ENCODE results near the gene MAP1B. TPM values are rescaled to one million over a fixed set of nuclear protein-coding genes. Genes with fewer than 3 reads are reported as not detected.

Gene MAP1B
- total RNA-seq, result 0.02 and 0.09 TPM in 2 replicates

DNA sequence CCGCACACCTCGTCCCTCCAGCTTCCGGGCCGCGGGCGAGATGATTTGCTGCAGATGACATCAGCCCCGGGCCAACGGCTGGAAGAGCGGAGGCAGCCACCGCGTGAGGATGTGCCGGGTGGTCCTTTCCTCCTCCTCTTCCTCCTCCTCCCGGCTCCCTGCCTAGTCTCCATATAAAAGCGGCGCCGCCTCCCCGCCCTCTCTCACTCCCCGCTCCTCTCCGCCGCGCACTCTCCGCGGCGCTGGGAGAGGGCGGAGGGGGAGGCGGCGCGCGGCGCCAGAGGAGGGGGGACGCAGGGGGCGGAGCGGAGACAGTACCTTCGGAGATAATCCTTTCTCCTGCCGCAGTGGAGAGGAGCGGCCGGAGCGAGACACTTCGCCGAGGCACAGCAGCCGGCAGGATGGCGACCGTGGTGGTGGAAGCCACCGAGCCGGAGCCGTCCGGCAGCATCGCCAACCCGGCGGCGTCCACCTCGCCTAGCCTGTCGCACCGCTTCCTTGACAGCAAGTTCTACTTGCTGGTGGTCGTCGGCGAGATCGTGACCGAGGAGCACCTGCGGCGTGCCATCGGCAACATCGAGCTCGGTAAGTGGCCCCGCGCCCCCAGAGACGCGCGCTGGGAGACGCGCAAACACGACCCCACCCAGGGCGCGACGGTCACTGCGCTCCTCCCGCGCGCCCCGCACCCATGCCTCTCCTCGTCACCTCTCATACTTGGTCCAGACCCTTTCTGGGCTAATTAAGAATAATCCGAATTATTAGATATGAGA, at the start of gene MAP1B:
MAP1B (plus strand) TSS at position 345 of the 770 bp plus-strand sequence; CDS start at position 402, 57 bp downstream.
- H3K9me3 Mint-ChIP-seq, result peaks cover 6% of the 10 kb centered on the region
- H3K36me3 Mint-ChIP-seq (ENCODE audit: low read depth), result no peaks in the 10 kb centered on the region
- peak within 1 kb of the TSS; percentile 41 for H3K4me3 Mint-ChIP-seq
- peaks cover 4% of the 10 kb centered on the region for H3K4me1 Mint-ChIP-seq
- no peak for DNase-seq
- peaks cover 58% of the 10 kb centered on the region for H3K27me3 Mint-ChIP-seq
- H3K27ac Mint-ChIP-seq, result no peak within 1 kb of the TSS
- intact Hi-C loops (cut with micrococcal nuclease), result no loop called here

DNA sequence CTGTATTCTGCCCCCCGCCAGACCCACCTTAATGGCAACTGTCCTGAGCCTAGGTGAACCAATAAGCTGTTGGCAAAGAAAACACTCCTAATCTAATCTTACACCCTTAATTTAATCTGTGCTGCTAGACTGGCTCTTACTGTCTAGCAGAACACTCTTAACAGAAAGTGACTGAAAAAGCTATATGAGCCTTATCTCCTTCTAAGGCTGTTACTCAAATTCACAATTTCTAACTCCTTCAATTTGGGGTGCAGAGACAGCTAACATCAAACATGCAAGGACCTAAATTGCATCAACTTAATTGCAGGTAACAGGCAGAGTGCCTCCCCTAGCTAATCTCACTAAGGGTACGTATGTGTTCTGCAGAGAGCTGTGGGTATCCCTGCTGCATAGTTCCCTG, 49.5 kb upstream of the MAP1B start:
- H3K9me3 Mint-ChIP-seq, result no peaks in the 10 kb centered on the region
- no peak overlapping the region for H3K27ac Mint-ChIP-seq
- H3K4me3 Mint-ChIP-seq, result no peak overlapping the region
- no peaks in the 10 kb centered on the region for H3K27me3 Mint-ChIP-seq
- intact Hi-C loops (cut with micrococcal nuclease), result no loop called here
- no peaks in the 10 kb centered on the region for H3K4me1 Mint-ChIP-seq
- no peak for DNase-seq
- no peaks in the 10 kb centered on the region for H3K36me3 Mint-ChIP-seq (ENCODE audit: low read depth)

DNA sequence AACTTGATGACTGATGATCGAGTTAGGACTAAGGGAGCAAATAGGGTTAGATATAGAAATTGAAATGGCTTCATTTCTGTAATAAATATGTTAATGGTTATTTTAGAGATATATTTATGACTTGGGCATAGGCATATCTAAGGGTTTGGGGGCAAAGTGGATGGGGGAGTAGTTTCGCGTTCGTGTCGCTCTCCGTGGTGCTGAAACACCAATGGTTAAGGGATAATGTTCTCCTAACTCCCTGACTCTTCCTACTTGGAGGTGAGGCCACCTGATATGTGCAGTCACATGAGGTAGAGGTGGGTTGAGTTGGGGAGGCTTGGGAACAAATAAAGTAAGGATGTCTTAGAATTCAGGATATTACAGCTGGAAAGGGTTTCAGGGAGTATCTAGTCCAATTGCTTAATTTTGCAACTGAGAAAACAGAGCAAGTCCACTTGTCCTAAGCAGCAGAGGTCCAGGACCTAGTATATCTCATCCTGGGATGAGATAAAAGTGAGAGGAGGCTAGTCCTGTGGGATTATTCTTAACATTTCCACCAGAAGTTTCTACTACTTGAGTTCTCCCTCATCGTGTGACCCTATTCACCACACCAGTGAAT, 44.0 kb upstream of the MAP1B start:
- Mint-ChIP-seq H3K4me1 (no peaks in the 10 kb centered on the region), H3K27ac (no peak overlapping the region), H3K4me3 (no peak overlapping the region), H3K9me3 (no peaks in the 10 kb centered on the region), H3K36me3 (ENCODE audit: low read depth) (no peaks in the 10 kb centered on the region), H3K27me3 (peaks cover 2% of the 10 kb centered on the region)
- intact Hi-C loops (cut with micrococcal nuclease), result no loop called here
- DNase-seq, result peak; percentile 70

DNA sequence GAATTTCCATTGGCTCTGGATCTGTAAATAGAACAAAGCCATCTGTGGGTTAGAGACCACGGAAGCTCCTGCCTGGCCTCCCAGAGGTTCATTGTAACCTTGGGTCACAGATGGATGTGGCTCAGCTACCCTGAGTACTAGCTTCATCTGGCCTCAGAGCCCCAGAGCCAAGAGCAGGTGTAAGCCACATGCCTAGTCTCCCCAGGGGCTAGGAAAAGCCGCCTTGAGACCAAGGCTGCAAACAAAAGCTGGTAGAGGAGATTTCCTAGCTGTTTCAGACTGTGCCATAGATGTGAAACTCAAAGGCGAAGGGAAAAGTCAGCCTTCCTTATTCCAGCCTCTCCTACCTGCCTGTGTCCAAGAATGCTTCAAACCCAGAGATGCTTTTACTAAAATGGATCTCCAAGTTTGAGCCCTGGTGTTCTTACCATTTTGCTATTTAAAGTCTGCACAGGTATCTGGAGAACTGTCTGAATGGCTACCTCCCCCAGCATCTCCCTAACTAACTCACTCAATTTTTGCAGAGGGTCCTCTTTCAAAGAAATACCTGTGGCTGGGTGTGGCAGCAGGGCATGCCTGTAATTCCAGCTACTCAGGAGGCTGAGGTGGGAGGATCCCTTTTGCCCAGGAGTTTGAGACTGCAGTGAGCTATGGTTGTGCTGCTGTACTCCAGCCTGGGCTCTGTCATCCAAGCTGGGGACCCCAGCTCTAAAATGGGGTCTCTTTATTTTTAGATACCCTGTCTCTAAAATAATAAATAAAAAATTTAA, 42.3 kb upstream of the MAP1B start:
- DNase-seq, result no peak
- Mint-ChIP-seq H3K27me3 (peaks cover 5% of the 10 kb centered on the region), H3K4me3 (no peak overlapping the region), H3K4me1 (no peaks in the 10 kb centered on the region), H3K27ac (no peak overlapping the region), H3K36me3 (ENCODE audit: low read depth) (no peaks in the 10 kb centered on the region), H3K9me3 (no peaks in the 10 kb centered on the region)
- intact Hi-C loops (cut with micrococcal nuclease), result no loop called here

DNA sequence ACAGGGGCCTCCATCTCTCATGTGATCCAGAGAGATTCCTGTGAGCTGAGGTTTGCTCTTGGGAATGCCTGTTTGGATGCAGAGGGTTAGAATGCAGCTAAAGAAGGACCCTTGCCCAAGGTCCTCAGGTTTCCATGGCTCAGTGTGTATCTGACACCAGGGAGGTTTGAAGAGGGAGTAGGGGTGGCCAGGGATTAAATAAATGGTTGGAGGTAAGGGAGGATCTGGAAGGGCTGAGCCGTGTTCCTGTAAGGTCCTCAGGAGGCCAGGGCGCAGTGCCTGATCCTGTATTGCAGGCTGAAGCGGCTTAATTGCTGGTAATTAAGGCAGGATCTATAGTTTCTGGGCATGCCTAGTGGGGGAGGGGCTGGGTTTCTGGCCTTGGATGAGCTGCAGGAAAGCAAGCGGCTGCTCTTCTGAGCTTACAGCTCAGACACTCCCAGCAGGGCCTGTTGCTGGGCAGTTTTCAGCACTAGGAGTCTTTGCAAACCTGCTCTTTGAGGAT, 41.5 kb upstream of the MAP1B start:
- Mint-ChIP-seq H3K36me3 (ENCODE audit: low read depth) (no peaks in the 10 kb centered on the region), H3K27me3 (peaks cover 9% of the 10 kb centered on the region), H3K4me3 (no peak overlapping the region), H3K4me1 (no peaks in the 10 kb centered on the region), H3K9me3 (no peaks in the 10 kb centered on the region), H3K27ac (no peak overlapping the region)
- DNase-seq, result no peak
- intact Hi-C loops (cut with micrococcal nuclease), result no loop called here

DNA sequence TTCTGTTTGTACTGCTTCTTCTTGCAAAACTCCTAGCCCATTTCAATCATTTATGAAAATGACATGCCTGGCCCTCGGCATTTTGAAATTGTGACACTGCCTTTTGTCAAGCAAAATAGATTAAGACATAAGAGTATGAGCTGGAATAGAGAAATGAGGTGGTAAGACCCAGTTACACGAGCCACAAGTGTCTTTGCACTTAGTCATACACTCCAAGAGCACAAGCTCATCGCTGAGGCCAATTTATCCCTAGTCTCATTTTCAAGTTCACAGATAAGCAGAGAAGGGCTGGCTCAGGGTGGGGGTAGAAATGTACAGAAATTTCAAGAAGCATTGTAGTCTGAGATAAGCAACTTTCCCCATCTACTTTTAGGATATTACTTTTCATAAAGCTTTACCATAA, 40.6 kb upstream of the MAP1B start:
- no peak overlapping the region for H3K4me3 Mint-ChIP-seq
- H3K4me1 Mint-ChIP-seq, result no peaks in the 10 kb centered on the region
- no peak overlapping the region for H3K27ac Mint-ChIP-seq
- intact Hi-C loops (cut with micrococcal nuclease), result no loop called here
- no peaks in the 10 kb centered on the region for H3K36me3 Mint-ChIP-seq (ENCODE audit: low read depth)
- H3K27me3 Mint-ChIP-seq, result peaks cover 9% of the 10 kb centered on the region
- H3K9me3 Mint-ChIP-seq, result no peaks in the 10 kb centered on the region
- DNase-seq, result no peak

DNA sequence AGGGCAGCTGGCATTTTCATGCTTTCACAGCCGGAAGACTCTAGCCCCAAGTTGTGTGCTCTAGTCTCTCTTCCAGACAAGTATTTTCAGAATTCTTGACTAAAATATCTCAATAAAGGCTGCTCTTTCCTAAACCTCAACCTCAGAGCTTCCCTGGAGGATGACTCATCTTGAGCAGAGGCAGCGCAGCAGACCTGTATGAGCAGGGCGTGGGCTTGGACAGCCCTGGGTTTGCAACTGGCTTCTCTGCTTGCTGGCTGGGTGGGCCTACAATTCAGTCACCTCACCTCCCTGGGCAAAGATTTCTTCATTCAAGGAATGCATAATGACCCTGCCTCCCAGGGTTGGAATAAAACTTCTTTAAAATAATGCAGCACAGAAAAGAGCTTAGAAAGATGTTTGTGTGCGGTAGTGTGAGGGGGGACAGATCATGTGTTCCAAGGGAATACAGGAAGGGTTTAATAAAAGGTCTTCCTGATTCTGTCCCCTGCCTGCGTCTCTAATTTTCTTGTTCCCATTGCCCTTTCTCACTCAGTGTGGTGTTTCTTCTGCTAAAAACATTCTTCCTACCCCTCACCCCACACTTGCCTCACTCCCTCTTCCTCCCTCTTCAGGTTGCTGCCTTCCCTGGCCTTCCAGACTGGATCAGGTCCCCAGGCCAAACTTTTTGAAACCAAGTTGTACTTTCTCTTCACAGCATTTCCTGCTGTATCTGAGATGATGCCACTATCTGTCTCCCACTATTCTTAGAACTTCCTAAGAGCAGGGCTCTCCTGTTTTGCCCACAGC, 39.4 kb upstream of the MAP1B start:
- Mint-ChIP-seq H3K27ac (no peak overlapping the region), H3K4me1 (no peaks in the 10 kb centered on the region), H3K9me3 (no peaks in the 10 kb centered on the region), H3K4me3 (no peak overlapping the region), H3K36me3 (ENCODE audit: low read depth) (no peaks in the 10 kb centered on the region), H3K27me3 (peaks cover 9% of the 10 kb centered on the region)
- intact Hi-C loops (cut with micrococcal nuclease), result no loop called here
- no peak for DNase-seq

DNA sequence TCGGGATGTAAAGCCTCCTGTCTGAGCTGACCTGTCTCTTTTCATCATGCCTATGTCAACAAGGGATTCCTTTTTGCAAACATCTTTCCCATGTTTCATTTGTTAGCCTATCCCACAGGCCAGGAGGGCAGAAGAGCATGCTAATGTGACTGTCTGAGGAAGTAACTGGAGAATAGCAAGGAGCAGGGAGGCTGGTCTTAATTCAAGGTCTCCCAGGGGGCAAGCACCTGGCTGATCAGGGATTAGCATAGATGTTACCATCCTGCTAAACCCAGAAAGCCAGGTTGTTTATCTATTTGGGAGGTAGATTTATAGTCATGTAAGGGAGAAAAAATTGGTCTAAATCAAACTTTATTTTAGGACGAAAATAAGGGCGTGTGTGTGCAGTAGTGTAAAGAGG, 36.7 kb upstream of the MAP1B start:
- no peaks in the 10 kb centered on the region for H3K4me1 Mint-ChIP-seq
- H3K4me3 Mint-ChIP-seq, result no peak overlapping the region
- no peak overlapping the region for H3K27ac Mint-ChIP-seq
- intact Hi-C loops (cut with micrococcal nuclease), result no loop called here
- DNase-seq, result no peak
- no peaks in the 10 kb centered on the region for H3K9me3 Mint-ChIP-seq
- H3K36me3 Mint-ChIP-seq (ENCODE audit: low read depth), result no peaks in the 10 kb centered on the region
- H3K27me3 Mint-ChIP-seq, result peaks cover 9% of the 10 kb centered on the region

DNA sequence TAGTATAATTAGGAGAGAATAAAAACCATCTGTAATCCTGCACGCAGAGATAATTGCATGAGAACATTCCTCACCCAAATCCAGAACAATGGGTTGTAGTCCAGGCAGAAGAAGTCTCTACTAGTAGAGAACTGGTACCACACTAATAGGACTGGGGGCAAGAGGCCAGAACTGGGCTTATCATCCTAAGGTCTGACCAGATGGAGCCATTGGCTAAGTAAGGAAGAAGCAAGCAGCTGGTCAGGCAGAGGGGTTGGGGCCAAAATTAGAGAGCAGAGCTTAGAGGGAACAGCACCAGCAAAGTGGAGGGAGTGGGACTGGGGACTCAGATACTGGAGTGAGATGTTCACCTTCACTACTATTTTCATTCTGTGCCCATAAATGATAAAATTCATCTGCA, 35.4 kb upstream of the MAP1B start:
- Mint-ChIP-seq H3K9me3 (no peaks in the 10 kb centered on the region), H3K27ac (no peak overlapping the region), H3K27me3 (peaks cover 9% of the 10 kb centered on the region), H3K4me3 (no peak overlapping the region), H3K36me3 (ENCODE audit: low read depth) (no peaks in the 10 kb centered on the region), H3K4me1 (no peaks in the 10 kb centered on the region)
- DNase-seq, result no peak
- intact Hi-C loops (cut with micrococcal nuclease), result no loop called here

DNA sequence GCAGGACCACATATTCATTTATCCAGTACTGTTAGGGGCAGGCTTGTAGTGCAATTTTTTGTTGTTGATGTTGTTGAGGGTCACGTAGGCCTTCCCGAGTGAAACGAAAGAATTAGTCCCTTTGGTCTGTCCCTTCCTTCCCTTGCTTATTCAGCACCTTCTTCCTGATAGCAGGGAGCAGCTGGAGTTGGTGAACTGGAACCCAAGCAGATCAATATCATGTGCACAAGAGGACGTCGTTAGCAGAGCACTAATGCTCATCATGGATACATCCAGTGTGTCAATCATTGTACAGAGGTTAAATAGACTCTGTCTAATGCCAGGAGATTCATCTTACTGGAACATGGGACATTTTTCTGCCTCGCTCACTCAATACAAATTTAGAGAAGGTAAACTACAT, 33.0 kb upstream of the MAP1B start:
- intact Hi-C loops (cut with micrococcal nuclease), result no loop called here
- no peak overlapping the region for H3K4me3 Mint-ChIP-seq
- H3K27ac Mint-ChIP-seq, result no peak overlapping the region
- peaks cover 16% of the 10 kb centered on the region for H3K27me3 Mint-ChIP-seq
- no peak for DNase-seq
- no peaks in the 10 kb centered on the region for H3K4me1 Mint-ChIP-seq
- no peaks in the 10 kb centered on the region for H3K36me3 Mint-ChIP-seq (ENCODE audit: low read depth)
- H3K9me3 Mint-ChIP-seq, result no peaks in the 10 kb centered on the region

DNA sequence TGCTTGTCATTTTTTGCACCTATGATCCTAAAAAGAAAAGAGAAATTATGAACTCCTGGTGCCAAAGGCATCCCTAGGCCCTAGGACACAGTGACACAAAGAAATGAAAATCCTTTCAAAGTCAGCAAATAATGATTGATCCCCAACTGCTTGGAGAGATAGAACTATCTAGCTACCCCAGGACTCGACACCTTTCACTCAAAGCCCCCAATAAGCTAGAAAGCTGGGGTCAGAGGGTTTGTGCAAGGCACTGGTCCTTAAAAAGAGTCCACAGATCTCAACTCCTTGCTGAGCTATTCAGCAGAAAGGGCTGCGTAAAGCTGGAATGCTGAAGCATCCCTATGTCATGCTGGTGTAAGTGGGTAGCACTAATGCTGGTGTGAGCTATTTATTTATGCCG, 31.8 kb upstream of the MAP1B start:
- Mint-ChIP-seq H3K4me3 (no peak overlapping the region), H3K27me3 (peaks cover 15% of the 10 kb centered on the region), H3K4me1 (no peaks in the 10 kb centered on the region), H3K36me3 (ENCODE audit: low read depth) (no peaks in the 10 kb centered on the region), H3K27ac (no peak overlapping the region), H3K9me3 (no peaks in the 10 kb centered on the region)
- intact Hi-C loops (cut with micrococcal nuclease), result no loop called here
- no peak for DNase-seq

DNA sequence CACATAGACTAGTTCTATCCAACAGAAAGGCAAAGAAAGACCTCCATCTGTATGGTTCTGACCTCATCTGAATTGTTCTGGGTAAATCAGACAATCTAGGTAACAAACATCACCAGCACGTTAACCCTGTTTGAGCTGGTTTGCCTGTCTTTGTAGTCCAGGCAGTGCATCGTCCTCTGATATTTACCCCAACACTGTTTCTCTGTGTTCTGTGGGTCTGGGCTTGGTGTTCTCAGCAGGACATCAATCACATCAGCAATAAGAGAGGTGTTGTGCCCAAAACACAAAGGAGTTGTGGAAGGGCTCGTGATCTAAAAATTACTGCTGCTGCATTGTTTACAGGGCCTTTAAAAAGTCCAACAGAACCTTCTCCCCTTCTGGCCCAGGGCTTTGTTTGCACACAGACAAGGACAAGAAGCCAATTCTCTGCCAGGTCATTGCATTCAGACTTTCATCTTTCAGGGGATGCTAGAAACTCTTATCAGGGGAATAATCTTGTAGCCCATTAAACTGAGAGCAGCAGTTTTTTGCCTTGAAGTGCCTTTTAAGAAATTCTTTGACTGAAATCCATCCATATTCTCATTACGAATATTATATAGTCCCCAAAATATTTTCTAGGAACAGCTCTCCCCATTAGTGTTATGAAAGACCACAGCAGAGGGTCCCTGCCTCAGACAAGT, 30.5 kb upstream of the MAP1B start:
- Mint-ChIP-seq H3K4me1 (no peaks in the 10 kb centered on the region), H3K9me3 (no peaks in the 10 kb centered on the region), H3K36me3 (ENCODE audit: low read depth) (no peaks in the 10 kb centered on the region), H3K4me3 (no peak overlapping the region), H3K27me3 (peaks cover 15% of the 10 kb centered on the region), H3K27ac (no peak overlapping the region)
- intact Hi-C loops (cut with micrococcal nuclease), result no loop called here
- no peak for DNase-seq

DNA sequence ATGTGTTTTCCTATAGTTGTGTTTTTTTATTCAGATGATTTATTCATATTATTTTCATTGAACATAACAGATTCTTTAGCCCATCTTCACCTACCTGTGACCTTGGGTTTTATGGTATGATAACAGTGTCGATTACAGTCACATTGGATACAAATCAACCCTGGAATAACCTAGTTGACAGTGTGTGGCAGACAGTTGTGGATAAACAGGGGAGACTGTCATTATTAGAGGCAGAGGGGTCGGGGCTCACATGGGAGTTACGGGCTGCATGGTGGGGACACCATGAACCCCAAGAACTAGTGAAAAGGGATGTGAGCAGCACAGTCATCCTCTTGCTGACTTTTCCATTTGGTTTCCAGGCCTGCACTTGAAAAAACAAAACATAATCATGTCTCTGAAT, 29.9 kb upstream of the MAP1B start:
- no peak for DNase-seq
- no peaks in the 10 kb centered on the region for H3K4me1 Mint-ChIP-seq

More for the DNA sequence above, 29.9 kb upstream of the MAP1B start:
- Mint-ChIP-seq H3K4me3 (no peak overlapping the region), H3K36me3 (ENCODE audit: low read depth) (no peaks in the 10 kb centered on the region), H3K27ac (no peak overlapping the region), H3K27me3 (peaks cover 16% of the 10 kb centered on the region), H3K9me3 (no peaks in the 10 kb centered on the region)
- intact Hi-C loops (cut with micrococcal nuclease), result no loop called here

Measured in activated CD4-positive, alpha-beta T cell treated with anti-CD3 and anti-CD28 coated beads, Interleukin-2, amount 10 ng/mL, durations not matched to agents 24 days and 14 days (primary cell).